Trophoblast cell (in vitro differentiated cells and primary cell): ENCODE measurements around the gene ERBB4.

Source experiments
- DNase-seq, 2 donors: peaks; one replicate each; pipeline ENCODE4 v3.0.0-alpha.2; 2016
- H2AFZ ChIP-seq: 2 replicates; pipeline ENCODE4 v1.6.1; 2013; ENCODE audit warnings: low read length, moderate library complexity, mild to moderate bottlenecking; ENCODE audit not compliant: insufficient read depth, poor library complexity
- H2AK5ac ChIP-seq: 2 replicates; pipeline ENCODE4 v1.6.1; 2013; ENCODE audit warnings: mild to moderate bottlenecking, low read length
- H2BK120ac ChIP-seq: 2 replicates; pipeline ENCODE4 v1.6.1; 2013; ENCODE audit warnings: low read length, mild to moderate bottlenecking, moderate library complexity; ENCODE audit not compliant: insufficient read depth, poor library complexity
- H2BK12ac ChIP-seq: 2 replicates; pipeline ENCODE4 v1.6.1; 2013; ENCODE audit warnings: mild to moderate bottlenecking, low read length, moderate library complexity
- H2BK5ac ChIP-seq: 2 replicates; pipeline ENCODE4 v1.6.1; 2013; ENCODE audit warnings: low read length, low read depth, moderate library complexity, mild to moderate bottlenecking; ENCODE audit not compliant: poor library complexity
- H3K14ac ChIP-seq: 2 replicates; pipeline ENCODE4 v1.6.1; 2013; ENCODE audit warnings: mild to moderate bottlenecking, low read length
- H3K18ac ChIP-seq: 2 replicates; pipeline ENCODE4 v1.6.1; 2013; ENCODE audit warnings: mild to moderate bottlenecking, low read length
- H3K23ac ChIP-seq: 2 replicates; pipeline ENCODE4 v1.6.1; 2013; ENCODE audit warnings: low read length
- H3K27ac ChIP-seq: 2 replicates; pipeline ENCODE4 v1.5.1; 2013; ENCODE audit warnings: low read depth, mild to moderate bottlenecking, inconsistent platforms, low read length, moderate library complexity
- H3K27me3 ChIP-seq: 2 replicates; pipeline ENCODE4 v1.6.1; 2013; ENCODE audit warnings: inconsistent platforms, mild to moderate bottlenecking, low read length, moderate library complexity; ENCODE audit not compliant: insufficient read depth
- H3K36me3 ChIP-seq, 2 experiments: 1 replicate in 1 of 2; 2 replicates in 1 of 2; pipeline ENCODE4 v1.6.1; 2013; ENCODE audit warnings: low read length in 2 of 2, mild to moderate bottlenecking in 2 of 2, moderate library complexity in 1 of 2; ENCODE audit not compliant: insufficient read depth in 2 of 2, control insufficient read depth in 1 of 2
- H3K4ac ChIP-seq: 2 replicates; pipeline ENCODE4 v1.6.1; 2013; ENCODE audit warnings: low read depth, mild to moderate bottlenecking, low read length, moderate library complexity
- H3K4me1 ChIP-seq, 2 experiments: 1 replicate in 1 of 2; 2 replicates in 1 of 2; pipeline ENCODE4 v1.6.1; 2013; ENCODE audit warnings: low read length in 2 of 2, mild to moderate bottlenecking in 2 of 2, moderate library complexity in 1 of 2; ENCODE audit not compliant: insufficient read depth in 2 of 2, control insufficient read depth in 1 of 2
- H3K4me2 ChIP-seq: 2 replicates; pipeline ENCODE4 v1.6.1; 2013; ENCODE audit warnings: inconsistent platforms, mild to moderate bottlenecking, low read length, moderate library complexity
- H3K4me3 ChIP-seq: 2 replicates; pipeline ENCODE4 v1.5.1; 2013; ENCODE audit warnings: mild to moderate bottlenecking, low read depth, low read length, inconsistent platforms
- H3K79me1 ChIP-seq: one replicate; pipeline ENCODE4 v1.6.1; 2013; ENCODE audit warnings: low read length
- H3K79me2 ChIP-seq: 2 replicates; pipeline ENCODE4 v1.6.1; 2013; ENCODE audit warnings: low read length, mild to moderate bottlenecking; ENCODE audit not compliant: control insufficient read depth, insufficient read depth, poor library complexity
- H3K9ac ChIP-seq: 2 replicates; pipeline ENCODE4 v1.6.1; 2013; ENCODE audit warnings: mild to moderate bottlenecking, low read length
- H3K9me3 ChIP-seq: 2 replicates; pipeline ENCODE4 v1.6.1; 2013; ENCODE audit warnings: low read depth, mild to moderate bottlenecking, control low read depth, inconsistent platforms, low read length; ENCODE audit not compliant: insufficient read depth
- H4K12ac ChIP-seq: 2 replicates; pipeline ENCODE4 v1.6.1; 2013; ENCODE audit warnings: low read depth, mild to moderate bottlenecking, low read length, moderate library complexity
- H4K8ac ChIP-seq: 2 replicates; pipeline ENCODE4 v1.6.1; 2013; ENCODE audit warnings: low read depth, mild to moderate bottlenecking, low read length, moderate library complexity
- H4K91ac ChIP-seq: one replicate; pipeline ENCODE4 v1.6.1; 2013; ENCODE audit warnings: low read depth, mild to moderate bottlenecking, low read length, moderate library complexity
- WGBS: extraction: QIAGEN DNeasy Blood & Tissue Kit; methylation state at CpG from one replicate; pipeline ENCODE4 v1.1.7; 2013; ENCODE audit warnings: missing lambda C conversion rate; ENCODE audit not compliant: insufficient read length, insufficient coverage; ENCODE audit errors: extremely low coverage; 5-methylcytosine and 5-hydroxymethylcytosine counted together

Gene ERBB4

GRCh38 chr2:211923019-211923418 lies 615.6 kb downstream of the ERBB4 start:
- Histone ChIP-seq H3K79me1 (no peaks in the 10 kb centered on the region), H2BK120ac (no peak overlapping the region), H3K23ac (no peak overlapping the region), H2AK5ac (no peak overlapping the region), H3K9ac (no peak overlapping the region), H4K91ac (no peak overlapping the region), H4K8ac (no peak overlapping the region), H3K9me3 (no peaks in the 10 kb centered on the region), H3K4me1 (peaks cover 3 to 4% of the 10 kb centered on the region in 2 experiments), H3K27ac (no peak overlapping the region), H4K12ac (no peak overlapping the region), H3K36me3 (no peaks in the 10 kb centered on the region), H3K18ac (no peak overlapping the region), H3K14ac (no peak overlapping the region), H2BK5ac (no peak overlapping the region), H3K79me2 (no peaks in the 10 kb centered on the region), H3K4me2 (no peak overlapping the region), H3K4me3 (no peak overlapping the region), H3K27me3 (no peaks in the 10 kb centered on the region), H3K4ac (no peak overlapping the region), H2BK12ac (no peak overlapping the region), H2AFZ (no peak overlapping the region)
- no CpG with 5 or more reads among the region's 4 CpGs for WGBS
- DNase-seq = no peak

- no peak overlapping the region for H3K9ac ChIP-seq
- H3K18ac ChIP-seq = no peak overlapping the region
- H3K4me2 ChIP-seq = no peak overlapping the region
- no peaks in the 10 kb centered on the region for H3K36me3 ChIP-seq
- no peaks in the 10 kb centered on the region for H3K27me3 ChIP-seq
- H3K79me1 ChIP-seq = no peaks in the 10 kb centered on the region
- H3K4me1 ChIP-seq = no peaks in the 10 kb centered on the region
- no peak overlapping the region for H3K4ac ChIP-seq
- H2BK5ac ChIP-seq = no peak overlapping the region
- no peak overlapping the region for H3K4me3 ChIP-seq
- H2AFZ ChIP-seq = no peak overlapping the region
- H2BK120ac ChIP-seq = no peak overlapping the region
- H3K79me2 ChIP-seq = no peaks in the 10 kb centered on the region
- WGBS = no CpG with 5 or more reads among the region's 2 CpGs
- no peak overlapping the region for H2BK12ac ChIP-seq
- no peak overlapping the region for H3K27ac ChIP-seq
- H3K14ac ChIP-seq = no peak overlapping the region
- no peak overlapping the region for H4K91ac ChIP-seq
- no peak overlapping the region for H2AK5ac ChIP-seq
- H3K23ac ChIP-seq = no peak overlapping the region
- no peak overlapping the region for H4K8ac ChIP-seq
- no peaks in the 10 kb centered on the region for H3K9me3 ChIP-seq
- H4K12ac ChIP-seq = no peak overlapping the region
- no peak for DNase-seq
These were observed 634.6 kb downstream of the ERBB4 start for GRCh38 chr2:211903961-211904360.

GRCh38 chr2:211901226-211901846 lies 637.3 kb downstream of the ERBB4 start:
- WGBS = no CpG with 5 or more reads among the region's 6 CpGs
- H2BK12ac ChIP-seq = no peak overlapping the region
- H3K27ac ChIP-seq = no peak overlapping the region
- no peak overlapping the region for H3K4me3 ChIP-seq
- H3K27me3 ChIP-seq = no peaks in the 10 kb centered on the region
- no peak overlapping the region for H3K9ac ChIP-seq
- H4K12ac ChIP-seq = no peak overlapping the region
- H2AFZ ChIP-seq = no peak overlapping the region
- H4K91ac ChIP-seq = no peak overlapping the region
- no peak overlapping the region for H3K14ac ChIP-seq
- no peaks in the 10 kb centered on the region for H3K9me3 ChIP-seq
- no peaks in the 10 kb centered on the region for H3K79me2 ChIP-seq
- no peak overlapping the region for H2BK120ac ChIP-seq
- H3K18ac ChIP-seq = no peak overlapping the region
- H3K79me1 ChIP-seq = no peaks in the 10 kb centered on the region
- H2AK5ac ChIP-seq = no peak overlapping the region
- H3K23ac ChIP-seq = no peak overlapping the region
- H3K4ac ChIP-seq = no peak overlapping the region
- no peak overlapping the region for H2BK5ac ChIP-seq
- H3K4me1 ChIP-seq = no peaks in the 10 kb centered on the region
- H3K36me3 ChIP-seq = no peaks in the 10 kb centered on the region
- DNase-seq = no peak
- H3K4me2 ChIP-seq = no peak overlapping the region
- H4K8ac ChIP-seq = no peak overlapping the region

GRCh38 chr2:211900518-211900917 lies 638.1 kb downstream of the ERBB4 start:
- Histone ChIP-seq H3K27me3 (no peaks in the 10 kb centered on the region), H2AK5ac (no peak overlapping the region), H4K91ac (no peak overlapping the region), H2BK120ac (no peak overlapping the region), H3K4ac (no peak overlapping the region), H3K36me3 (no peaks in the 10 kb centered on the region), H3K27ac (no peak overlapping the region), H3K18ac (no peak overlapping the region), H3K4me1 (no peaks in the 10 kb centered on the region), H3K14ac (no peak overlapping the region), H3K9me3 (no peaks in the 10 kb centered on the region), H4K12ac (no peak overlapping the region), H3K79me1 (no peaks in the 10 kb centered on the region), H3K79me2 (no peaks in the 10 kb centered on the region), H3K4me2 (no peak overlapping the region), H2BK12ac (no peak overlapping the region), H2AFZ (no peak overlapping the region), H2BK5ac (no peak overlapping the region), H3K4me3 (no peak overlapping the region), H3K23ac (no peak overlapping the region), H3K9ac (no peak overlapping the region), H4K8ac (no peak overlapping the region)
- WGBS = no CpG with 5 or more reads among the region's 2 CpGs
- DNase-seq = peak in 1 of 2 donors; percentile 15
